ENCODE results near the gene THADA. TPM values are rescaled to one million over a fixed set of nuclear protein-coding genes. Genes with fewer than 3 reads are reported as not detected.
A peak's percentile ranks its signal among the peaks of the same experiment; 100 is the strongest.

Gene THADA
- polyA plus RNA-seq, 1 donor = 13.2 TPM

- DNase-seq = no peak
- Histone ChIP-seq H3K27me3 (ENCODE audit: control insufficient read depth, insufficient read depth, low read length) (no peaks in the 10 kb centered on the region), H3K4me3 (ENCODE audit: low read length) (no peak overlapping the region), H3K4me1 (ENCODE audit: control insufficient read depth, insufficient read depth, low read length) (peaks cover 14% of the 10 kb centered on the region), H3K9me3 (ENCODE audit: control insufficient read depth, low read depth, low read length) (no peaks in the 10 kb centered on the region), H3K36me3 (ENCODE audit: control insufficient read depth, insufficient read depth, low read length) (no peaks in the 10 kb centered on the region), H3K27ac (ENCODE audit: low read length) (no peak overlapping the region)
- WGBS (ENCODE audit: insufficient coverage, low lambda C conversion rate) = no CpG with 5 or more reads among the region's 4 CpGs
These were observed 113.8 kb downstream of the THADA start for GRCh38 chr2:43481927-43482542.

DNA sequence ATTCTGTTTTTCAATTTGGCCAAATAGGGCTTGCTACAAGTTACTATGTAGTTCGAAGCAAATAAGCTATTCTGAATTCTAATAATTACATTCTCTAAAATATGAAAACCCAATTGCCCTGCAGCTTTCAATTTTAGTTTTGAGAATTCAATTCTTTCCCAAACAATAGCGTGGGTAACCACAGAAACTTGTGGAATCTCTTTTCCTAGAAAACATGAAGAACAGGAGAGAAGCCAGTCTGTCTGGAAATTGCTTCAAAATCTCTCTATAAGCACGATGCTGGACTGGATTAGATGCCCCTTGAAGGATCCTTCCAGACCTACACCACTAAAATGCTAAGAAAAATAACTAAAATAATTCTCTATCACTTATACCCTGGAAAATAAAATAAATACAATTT is 115.0 kb downstream of the THADA start:
- H3K4me3 ChIP-seq (ENCODE audit: low read length) = no peak overlapping the region
- peaks cover 14% of the 10 kb centered on the region for H3K4me1 ChIP-seq (ENCODE audit: control insufficient read depth, insufficient read depth, low read length)
- 100% methylated on average over 1 of the region's 3 CpGs for WGBS (ENCODE audit: insufficient coverage, low lambda C conversion rate)
- H3K9me3 ChIP-seq (ENCODE audit: control insufficient read depth, low read depth, low read length) = no peaks in the 10 kb centered on the region
- no peak overlapping the region for H3K27ac ChIP-seq (ENCODE audit: low read length)
- DNase-seq = no peak
- no peaks in the 10 kb centered on the region for H3K27me3 ChIP-seq (ENCODE audit: control insufficient read depth, insufficient read depth, low read length)
- H3K36me3 ChIP-seq (ENCODE audit: control insufficient read depth, insufficient read depth, low read length) = no peaks in the 10 kb centered on the region

DNA sequence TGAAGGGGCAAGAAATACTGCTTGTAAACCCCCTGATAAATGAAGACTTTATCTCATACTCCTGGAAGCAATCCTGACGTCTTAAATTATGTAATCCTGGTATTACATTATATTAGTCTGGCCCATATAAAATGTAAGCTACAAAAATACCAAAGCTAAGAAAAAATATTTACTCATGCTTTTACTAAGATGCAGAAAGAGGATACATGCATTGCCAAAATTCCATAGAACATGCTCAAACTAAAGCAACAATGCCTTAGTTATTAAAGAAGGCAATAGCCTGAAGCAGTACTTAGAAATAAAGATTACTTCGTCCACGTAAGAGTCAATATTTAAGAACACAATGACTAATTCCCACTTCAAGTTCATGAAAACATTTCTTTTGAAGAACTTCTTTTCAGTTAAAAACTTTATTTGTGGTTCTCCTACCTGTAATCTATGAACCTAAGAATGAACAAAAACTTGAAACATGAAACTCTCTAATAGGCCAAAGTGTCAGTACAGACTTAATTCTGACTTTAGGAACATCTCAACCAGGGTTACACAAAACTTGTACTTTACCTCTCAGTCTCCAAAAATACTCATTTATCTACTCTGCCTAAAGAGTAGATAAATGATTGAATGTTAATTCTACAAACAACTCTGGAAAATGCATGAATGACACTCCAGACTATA is 117.3 kb downstream of the THADA start:
- 82% methylated on average over 2 of the region's 3 CpGs for WGBS (ENCODE audit: insufficient coverage, low lambda C conversion rate)
- H3K27me3 ChIP-seq (ENCODE audit: control insufficient read depth, insufficient read depth, low read length) = no peaks in the 10 kb centered on the region
- H3K4me3 ChIP-seq (ENCODE audit: low read length) = no peak overlapping the region
- H3K36me3 ChIP-seq (ENCODE audit: control insufficient read depth, insufficient read depth, low read length) = no peaks in the 10 kb centered on the region
- no peak for DNase-seq
- H3K9me3 ChIP-seq (ENCODE audit: control insufficient read depth, low read depth, low read length) = no peaks in the 10 kb centered on the region
- H3K4me1 ChIP-seq (ENCODE audit: control insufficient read depth, insufficient read depth, low read length) = peaks cover 8% of the 10 kb centered on the region
- H3K27ac ChIP-seq (ENCODE audit: low read length) = no peak overlapping the region

- H3K27me3 ChIP-seq (ENCODE audit: control insufficient read depth, insufficient read depth, low read length) = no peaks in the 10 kb centered on the region
- no peak overlapping the region for H3K27ac ChIP-seq (ENCODE audit: low read length)
- no peaks in the 10 kb centered on the region for H3K9me3 ChIP-seq (ENCODE audit: control insufficient read depth, low read depth, low read length)
- no peak for DNase-seq
- no peak overlapping the region for H3K4me3 ChIP-seq (ENCODE audit: low read length)
- no peaks in the 10 kb centered on the region for H3K36me3 ChIP-seq (ENCODE audit: control insufficient read depth, insufficient read depth, low read length)
- no CpG with 5 or more reads among the region's 2 CpGs for WGBS (ENCODE audit: insufficient coverage, low lambda C conversion rate)
- H3K4me1 ChIP-seq (ENCODE audit: control insufficient read depth, insufficient read depth, low read length) = no peaks in the 10 kb centered on the region
These were observed 119.9 kb downstream of the THADA start for GRCh38 chr2:43475922-43476321.

- Histone ChIP-seq H3K36me3 (ENCODE audit: control insufficient read depth, insufficient read depth, low read length) (no peaks in the 10 kb centered on the region), H3K27me3 (ENCODE audit: control insufficient read depth, insufficient read depth, low read length) (no peaks in the 10 kb centered on the region), H3K4me3 (ENCODE audit: low read length) (no peak overlapping the region), H3K4me1 (ENCODE audit: control insufficient read depth, insufficient read depth, low read length) (no peaks in the 10 kb centered on the region), H3K9me3 (ENCODE audit: control insufficient read depth, low read depth, low read length) (no peaks in the 10 kb centered on the region), H3K27ac (ENCODE audit: low read length) (no peak overlapping the region)
- no peak for DNase-seq
- 100% methylated on average over 2 of the region's 10 CpGs for WGBS (ENCODE audit: insufficient coverage, low lambda C conversion rate)
These were observed 120.5 kb downstream of the THADA start for GRCh38 chr2:43475137-43475846.

GRCh38 chr2:43474273-43474672 is 121.6 kb downstream of the THADA start:
- Histone ChIP-seq H3K27ac (ENCODE audit: low read length) (no peak overlapping the region), H3K4me3 (ENCODE audit: low read length) (no peak overlapping the region), H3K9me3 (ENCODE audit: control insufficient read depth, low read depth, low read length) (no peaks in the 10 kb centered on the region), H3K4me1 (ENCODE audit: control insufficient read depth, insufficient read depth, low read length) (peaks cover 2% of the 10 kb centered on the region), H3K36me3 (ENCODE audit: control insufficient read depth, insufficient read depth, low read length) (no peaks in the 10 kb centered on the region), H3K27me3 (ENCODE audit: control insufficient read depth, insufficient read depth, low read length) (no peaks in the 10 kb centered on the region)
- DNase-seq = no peak
- WGBS (ENCODE audit: insufficient coverage, low lambda C conversion rate) = 90% methylated on average over 2 of the region's 5 CpGs

GRCh38 chr2:43473767-43474166 is 122.1 kb downstream of the THADA start:
- Histone ChIP-seq H3K4me3 (ENCODE audit: low read length) (no peak overlapping the region), H3K27ac (ENCODE audit: low read length) (no peak overlapping the region), H3K9me3 (ENCODE audit: control insufficient read depth, low read depth, low read length) (no peaks in the 10 kb centered on the region), H3K36me3 (ENCODE audit: control insufficient read depth, insufficient read depth, low read length) (no peaks in the 10 kb centered on the region), H3K4me1 (ENCODE audit: control insufficient read depth, insufficient read depth, low read length) (peaks cover 6% of the 10 kb centered on the region), H3K27me3 (ENCODE audit: control insufficient read depth, insufficient read depth, low read length) (no peaks in the 10 kb centered on the region)
- no peak for DNase-seq
- WGBS (ENCODE audit: insufficient coverage, low lambda C conversion rate) = no CpG with 5 or more reads among the region's 8 CpGs

- no peaks in the 10 kb centered on the region for H3K27me3 ChIP-seq (ENCODE audit: control insufficient read depth, insufficient read depth, low read length)
- DNase-seq = no peak
- no peak overlapping the region for H3K27ac ChIP-seq (ENCODE audit: low read length)
- no peak overlapping the region for H3K4me3 ChIP-seq (ENCODE audit: low read length)
- H3K4me1 ChIP-seq (ENCODE audit: control insufficient read depth, insufficient read depth, low read length) = peaks cover 6% of the 10 kb centered on the region
- WGBS (ENCODE audit: insufficient coverage, low lambda C conversion rate) = 83% methylated on average over 1 of the region's 3 CpGs
- H3K9me3 ChIP-seq (ENCODE audit: control insufficient read depth, low read depth, low read length) = no peaks in the 10 kb centered on the region
- no peaks in the 10 kb centered on the region for H3K36me3 ChIP-seq (ENCODE audit: control insufficient read depth, insufficient read depth, low read length)
These were observed 123.2 kb downstream of the THADA start for GRCh38 chr2:43472527-43473194.

GRCh38 chr2:43469713-43470112 is 126.1 kb downstream of the THADA start:
- H3K27me3 ChIP-seq (ENCODE audit: control insufficient read depth, insufficient read depth, low read length) = no peaks in the 10 kb centered on the region
- H3K9me3 ChIP-seq (ENCODE audit: control insufficient read depth, low read depth, low read length) = no peaks in the 10 kb centered on the region
- H3K4me1 ChIP-seq (ENCODE audit: control insufficient read depth, insufficient read depth, low read length) = peaks cover 6% of the 10 kb centered on the region
- H3K27ac ChIP-seq (ENCODE audit: low read length) = no peak overlapping the region
- no peaks in the 10 kb centered on the region for H3K36me3 ChIP-seq (ENCODE audit: control insufficient read depth, insufficient read depth, low read length)
- peak in 1 of 2 donors; percentile 43 for DNase-seq
- 50% methylated on average over 1 of the region's 3 CpGs for WGBS (ENCODE audit: insufficient coverage, low lambda C conversion rate)
- no peak overlapping the region for H3K4me3 ChIP-seq (ENCODE audit: low read length)

DNA sequence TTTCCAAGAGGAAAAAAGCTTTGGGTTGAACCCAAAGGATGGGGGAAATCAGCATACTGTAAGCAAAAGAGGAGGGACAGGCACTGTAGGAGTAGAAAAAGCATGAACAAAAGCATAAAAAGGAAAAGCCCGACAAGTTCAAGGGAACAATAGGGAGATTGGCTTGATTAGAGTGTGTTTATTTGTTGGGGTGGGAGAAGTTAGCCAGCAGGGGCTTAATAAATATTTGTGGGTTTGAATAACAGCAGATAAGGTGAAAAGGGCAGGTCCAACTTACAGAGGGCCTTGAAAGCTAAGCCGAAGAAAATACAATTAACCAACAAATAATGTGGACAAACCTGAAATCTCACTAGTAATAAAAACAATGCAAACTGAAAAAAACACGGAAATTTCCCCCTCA is 126.7 kb downstream of the THADA start:
- Histone ChIP-seq H3K4me3 (ENCODE audit: low read length) (no peak overlapping the region), H3K27ac (ENCODE audit: low read length) (no peak overlapping the region), H3K36me3 (ENCODE audit: control insufficient read depth, insufficient read depth, low read length) (no peaks in the 10 kb centered on the region), H3K27me3 (ENCODE audit: control insufficient read depth, insufficient read depth, low read length) (no peaks in the 10 kb centered on the region), H3K4me1 (ENCODE audit: control insufficient read depth, insufficient read depth, low read length) (peaks cover 6% of the 10 kb centered on the region), H3K9me3 (ENCODE audit: control insufficient read depth, low read depth, low read length) (no peaks in the 10 kb centered on the region)
- WGBS (ENCODE audit: insufficient coverage, low lambda C conversion rate) = 25% methylated on average over 1 of the region's 3 CpGs
- DNase-seq = no peak

All from large intestine (tissue), 3 donors.